ENCODE measurements around the gene KIF3B.
"Not testable (repeated sequence)": the region's sequence is repeated elsewhere in the genome, so short reads cannot be mapped to it uniquely, and the experiment has no call there.

The KIF3B gene

DNA sequence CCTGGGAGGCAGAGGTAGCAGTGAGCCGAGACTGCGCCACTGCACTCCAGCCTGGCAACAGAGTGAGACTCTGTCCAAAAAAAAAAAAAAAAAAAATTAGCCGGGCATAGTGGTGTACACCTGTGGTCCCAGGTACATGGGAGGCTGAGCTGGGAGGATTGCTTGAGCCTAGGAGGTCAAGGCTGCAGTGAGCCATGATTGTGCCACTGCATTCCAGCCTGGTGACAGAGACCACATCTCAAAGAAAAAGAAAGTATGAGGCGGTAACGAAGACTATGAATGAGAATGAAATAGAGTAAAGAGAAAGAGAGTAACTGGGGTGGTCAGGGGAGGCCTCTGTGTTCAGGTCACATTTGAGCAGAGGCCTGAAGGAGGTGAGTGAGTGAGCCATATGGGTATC lies 31.2 kb upstream of the KIF3B start:
- DNase-seq (ENCODE audit: low read depth, low spot score); H3K27ac ChIP-seq: not testable (repeated sequence)

- no peak for DNase-seq (ENCODE audit: low read depth, low spot score)
- no peak overlapping the region for H3K27ac ChIP-seq
These were observed 29.4 kb upstream of the KIF3B start for GRCh38 chr20:32248043-32248442.

DNA sequence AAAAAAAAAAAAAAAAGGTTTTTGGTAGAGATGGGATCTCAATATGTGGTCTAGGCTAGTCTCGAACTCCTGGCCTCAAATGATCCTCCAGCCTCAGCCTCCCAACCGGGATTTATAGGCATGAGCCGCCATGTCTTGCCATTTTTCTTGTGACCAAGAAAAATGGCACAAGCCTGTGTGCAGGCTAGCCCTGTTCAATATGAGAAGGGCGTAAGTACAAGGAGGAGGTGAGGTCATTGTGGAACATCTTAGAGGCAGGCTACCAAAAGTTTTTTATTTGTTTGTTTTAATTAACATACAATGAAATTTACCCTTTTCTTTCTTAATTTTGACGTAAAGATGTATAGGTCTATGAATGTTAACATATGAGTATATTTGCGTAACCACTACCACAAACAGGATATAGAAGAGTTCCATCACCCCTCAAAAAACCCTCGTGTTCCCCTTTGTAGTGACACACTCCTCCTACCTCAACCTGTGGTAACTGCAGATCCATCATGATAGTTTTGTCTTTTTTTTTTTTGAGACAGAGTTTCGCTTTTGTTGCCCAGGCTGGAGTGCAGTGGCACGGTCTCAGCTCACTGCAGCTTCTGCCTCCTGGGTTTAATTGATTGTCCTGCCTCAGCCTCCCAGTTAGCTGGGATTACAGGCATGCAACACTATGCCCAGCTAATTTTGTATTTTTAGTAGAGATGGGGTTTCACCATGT lies 28.3 kb upstream of the KIF3B start:
- DNase-seq (ENCODE audit: low read depth, low spot score), result no peak
- H3K27ac ChIP-seq, result no peak overlapping the region

DNA sequence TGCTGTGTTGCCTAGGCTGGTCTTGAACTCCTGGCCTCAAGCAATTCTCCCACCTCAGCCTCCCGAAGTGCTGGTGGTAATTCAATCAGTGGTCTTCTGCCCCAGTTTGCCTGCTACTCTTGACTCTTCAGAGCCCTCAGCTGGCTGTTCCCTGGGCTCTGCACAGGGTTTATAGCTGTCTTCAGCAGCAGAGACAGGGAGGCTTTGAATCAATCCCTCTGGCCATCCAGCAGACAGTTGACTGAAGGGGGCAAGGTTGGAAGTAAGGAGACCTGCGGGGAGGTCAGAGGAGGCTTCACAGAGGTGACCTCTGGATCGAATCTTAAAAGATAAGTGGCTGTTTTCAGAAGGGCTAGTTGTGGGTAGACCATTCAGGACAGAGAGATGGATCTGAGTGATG lies 26.0 kb upstream of the KIF3B start:
- DNase-seq (ENCODE audit: low read depth, low spot score), result no peak
- no peak overlapping the region for H3K27ac ChIP-seq

GRCh38 chr20:32252189-32252588 lies 25.3 kb upstream of the KIF3B start:
- no peak for DNase-seq (ENCODE audit: low read depth, low spot score)
- H3K27ac ChIP-seq, result no peak overlapping the region

DNA sequence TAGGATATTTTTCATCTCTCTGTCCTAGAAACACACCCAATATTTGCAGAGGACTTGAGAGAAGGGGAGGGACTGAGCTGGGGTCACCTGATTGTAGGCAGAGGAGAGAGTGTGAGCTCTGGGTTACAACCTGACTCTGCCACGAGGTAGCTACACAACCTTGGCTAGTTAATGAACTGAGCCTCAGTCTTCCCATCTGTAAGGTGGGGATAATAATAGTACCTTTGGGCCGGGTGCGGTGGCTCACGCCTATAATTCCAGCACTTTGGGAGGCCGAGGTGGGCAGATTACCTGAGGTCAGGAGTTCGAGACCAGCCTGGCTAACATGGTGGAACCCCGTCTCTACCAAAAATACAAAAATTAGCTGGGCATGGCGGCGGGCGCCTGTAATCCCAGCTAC lies 16.5 kb upstream of the KIF3B start:
- not testable (repeated sequence) for H3K27ac ChIP-seq; DNase-seq (ENCODE audit: low read depth, low spot score)

GRCh38 chr20:32261644-32262043 lies 15.8 kb upstream of the KIF3B start:
- no peak overlapping the region for H3K27ac ChIP-seq
- no peak for DNase-seq (ENCODE audit: low read depth, low spot score)

DNA sequence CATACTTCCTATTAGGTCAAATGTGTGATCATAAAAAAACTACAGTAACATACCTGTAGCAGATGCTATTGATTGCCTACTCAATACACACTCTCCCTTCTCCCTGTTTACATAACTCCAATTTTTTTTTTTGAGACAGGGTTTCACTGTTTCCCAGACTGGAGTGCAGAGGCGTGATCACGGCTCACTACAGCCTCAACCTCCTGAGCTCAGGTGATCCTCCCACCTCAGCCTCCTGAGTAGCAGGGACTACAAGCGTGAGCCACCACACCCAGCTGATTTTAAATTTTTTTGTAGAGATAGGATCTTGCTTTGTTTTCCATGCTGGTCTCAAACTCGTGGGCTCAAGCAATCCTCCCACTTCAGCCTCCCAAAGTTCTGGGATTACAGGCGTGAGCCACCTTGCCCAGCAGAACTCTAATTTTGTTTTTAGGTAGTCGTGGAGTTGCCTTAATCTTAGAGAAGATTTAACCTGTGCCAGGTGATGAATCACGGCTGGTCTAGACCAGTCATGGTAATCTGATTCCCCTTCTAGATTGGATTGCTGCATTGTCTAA lies 14.0 kb upstream of the KIF3B start:
- no peak for DNase-seq (ENCODE audit: low read depth, low spot score)
- H3K27ac ChIP-seq, result no peak overlapping the region

DNA sequence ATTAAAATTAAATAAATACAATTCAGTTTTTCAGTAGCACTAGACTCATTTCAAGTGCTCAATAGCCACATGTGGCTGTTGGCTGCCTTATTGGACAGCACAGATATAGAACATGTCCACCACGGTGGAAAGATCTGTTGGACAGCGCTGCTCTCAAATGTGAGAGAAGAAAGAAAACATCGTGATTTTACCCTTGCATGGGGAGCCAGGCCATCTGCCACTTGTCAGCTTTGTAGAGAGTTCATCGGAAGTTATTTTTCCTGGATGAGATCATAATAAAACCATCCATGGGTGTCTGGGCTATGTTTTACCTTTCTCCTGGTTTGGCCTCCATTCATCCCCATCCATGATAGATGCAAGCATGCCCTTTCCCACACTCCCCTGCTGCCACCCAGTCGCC lies 5.8 kb upstream of the KIF3B start:
- no peak for DNase-seq (ENCODE audit: low read depth, low spot score)
- H3K27ac ChIP-seq, result no peak overlapping the region

DNA sequence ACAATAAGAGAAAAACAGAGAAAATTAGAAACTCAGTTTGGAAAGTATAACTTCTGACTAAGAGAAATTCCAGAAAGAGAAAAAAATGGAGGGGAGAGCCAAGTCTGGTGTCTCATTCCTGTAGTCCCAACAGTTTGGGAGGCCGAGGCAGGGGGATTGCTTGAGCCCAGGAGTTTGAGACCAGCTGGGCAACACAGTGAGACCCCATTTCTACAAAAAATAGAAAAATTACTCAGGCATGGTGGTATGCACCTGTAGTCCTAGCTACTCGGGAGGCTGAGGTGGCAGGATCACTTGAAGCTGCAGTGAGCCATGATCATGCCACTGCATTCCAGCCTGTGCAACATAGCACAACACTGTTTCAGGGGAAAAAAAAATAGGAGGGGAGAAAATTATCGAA lies 3.1 kb upstream of the KIF3B start:
- DNase-seq (ENCODE audit: low read depth, low spot score), result no peak
- H3K27ac ChIP-seq, result no peak overlapping the region

DNA sequence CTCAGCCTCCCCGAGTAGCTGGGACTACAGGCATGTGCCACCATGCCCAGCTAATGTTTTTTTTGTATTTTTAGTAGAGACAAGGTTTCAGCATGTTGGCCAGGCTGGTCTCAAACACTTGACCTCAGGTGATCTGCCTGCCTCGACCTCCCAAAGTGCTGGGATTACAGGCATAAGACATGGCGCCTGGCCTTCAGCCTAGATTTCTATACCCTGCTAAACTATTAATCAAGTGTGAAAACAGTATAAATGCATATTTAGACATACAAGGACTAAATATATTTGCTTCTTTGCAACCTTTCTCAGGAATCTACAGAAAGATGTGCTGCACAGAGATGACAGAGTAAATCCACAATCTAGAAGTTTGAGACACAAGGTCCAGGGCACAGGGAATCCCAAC lies 2.3 kb upstream of the KIF3B start:
- H3K27ac ChIP-seq; DNase-seq (ENCODE audit: low read depth, low spot score): not testable (repeated sequence)

DNA sequence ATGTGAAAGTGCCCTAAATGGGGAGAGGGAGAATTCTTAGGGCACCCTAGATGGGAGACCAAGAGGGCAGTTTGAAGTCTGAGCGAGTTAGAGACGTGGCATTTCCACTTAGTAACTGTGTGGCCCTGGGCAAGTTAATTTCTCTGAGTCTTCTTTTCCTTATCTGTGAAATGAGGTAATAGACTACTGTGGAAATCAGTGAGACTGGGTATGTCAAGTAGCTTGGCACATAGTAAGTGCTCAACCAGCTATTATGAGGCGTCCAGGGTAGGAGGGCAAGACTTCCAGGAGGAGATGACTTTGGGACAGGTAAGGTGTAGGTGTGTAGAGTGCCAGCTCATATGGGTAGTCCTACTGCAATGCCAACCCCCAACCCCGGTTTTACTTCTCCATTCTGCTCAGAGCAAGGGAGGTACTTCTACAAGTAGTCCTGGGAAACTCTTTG lies 770 bp downstream of the KIF3B start:
- H3K27ac ChIP-seq, result no peak overlapping the region
- no peak for DNase-seq (ENCODE audit: low read depth, low spot score)

- no peak overlapping the region for H3K27ac ChIP-seq
- DNase-seq (ENCODE audit: low read depth, low spot score), result no peak
These were observed 4.3 kb downstream of the KIF3B start for GRCh38 chr20:32281711-32282110.

- no peak overlapping the region for H3K27ac ChIP-seq
- no peak for DNase-seq (ENCODE audit: low read depth, low spot score)
These were observed 5.0 kb downstream of the KIF3B start for GRCh38 chr20:32282461-32282860.

GRCh38 chr20:32285082-32285620 lies 7.7 kb downstream of the KIF3B start:
- no peak overlapping the region for H3K27ac ChIP-seq

DNA sequence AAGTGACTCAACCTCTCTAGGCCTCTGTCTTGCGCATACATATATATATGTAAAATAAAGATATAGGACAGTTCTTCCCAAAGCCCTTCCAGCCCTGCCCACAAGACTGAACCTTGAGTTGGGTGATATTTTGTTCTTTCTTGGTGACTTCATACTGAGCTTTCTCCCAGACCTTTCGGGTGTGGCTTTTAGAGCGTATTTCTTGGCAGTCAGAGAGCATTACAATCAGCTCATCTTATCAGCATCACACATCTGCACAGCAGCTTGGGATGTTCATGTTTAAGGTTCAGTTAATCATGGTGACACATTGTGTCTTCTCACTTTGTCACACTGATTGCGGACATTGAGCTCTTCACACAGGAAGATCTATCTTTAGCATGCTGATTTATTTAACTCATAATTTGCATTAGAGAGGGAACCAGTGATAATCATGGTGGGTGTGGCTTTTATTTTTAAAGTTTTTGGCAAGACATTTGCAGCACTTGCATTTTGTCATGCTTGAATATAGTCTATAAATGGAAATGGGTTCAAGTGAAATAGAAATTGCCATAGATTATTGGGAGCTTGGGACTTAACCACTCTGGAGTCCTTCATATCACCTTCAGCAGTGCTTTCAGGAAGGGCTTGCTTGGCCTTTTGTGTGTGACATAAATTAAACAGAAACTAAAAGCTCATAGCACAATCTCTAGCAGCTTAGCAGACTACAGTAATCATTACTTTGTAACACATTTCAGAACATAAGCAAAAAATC lies 8.3 kb downstream of the KIF3B start:
- H3K27ac ChIP-seq, result no peak overlapping the region

More at GRCh38 chr20:32285082-32285620, 7.7 kb downstream of the KIF3B start:
- DNase-seq (ENCODE audit: low read depth, low spot score), result no peak

DNA sequence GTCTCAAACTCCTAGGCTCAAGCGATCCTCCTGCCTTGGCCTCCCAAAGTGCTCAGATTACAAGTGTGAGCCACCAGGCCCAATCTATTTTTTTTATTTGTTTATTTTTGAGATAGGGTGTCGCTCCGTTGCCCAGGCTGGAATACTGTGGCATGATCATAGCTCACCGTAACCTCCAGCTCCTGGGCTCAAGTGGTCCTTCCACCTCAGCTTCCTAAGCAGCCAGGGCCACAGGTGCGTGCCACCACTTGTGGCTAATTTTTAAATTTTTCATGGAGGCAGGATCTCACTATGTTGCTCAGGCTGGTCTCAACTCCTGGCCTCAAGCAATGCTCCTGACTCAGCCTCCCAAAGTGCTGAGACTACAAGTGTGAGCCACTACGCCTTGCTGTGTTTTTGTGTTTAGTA lies 9.8 kb downstream of the KIF3B start:
- no peak for DNase-seq (ENCODE audit: low read depth, low spot score)
- H3K27ac ChIP-seq, result no peak overlapping the region

More for the DNA sequence above, 8.3 kb downstream of the KIF3B start:
- no peak for DNase-seq (ENCODE audit: low read depth, low spot score)

- DNase-seq (ENCODE audit: low read depth, low spot score), result no peak
- H3K27ac ChIP-seq, result no peak overlapping the region
These were observed 10.9 kb downstream of the KIF3B start for GRCh38 chr20:32288225-32288849.

GRCh38 chr20:32289299-32289660 lies 11.8 kb downstream of the KIF3B start:
- DNase-seq (ENCODE audit: low read depth, low spot score); H3K27ac ChIP-seq: not testable (repeated sequence)

GRCh38 chr20:32289661-32290431 lies 12.4 kb downstream of the KIF3B start:
- no peak overlapping the region for H3K27ac ChIP-seq

More at GRCh38 chr20:32289661-32290431, 12.4 kb downstream of the KIF3B start:
- no peak for DNase-seq (ENCODE audit: low read depth, low spot score)
